B cell (primary cell): ENCODE measurements around the gene NRG2. TPM values are rescaled to one million over a fixed set of nuclear protein-coding genes. Genes with fewer than 3 reads are reported as not detected.

ENCODE experiments used
- ATAC-seq: fragments of 200-7000 bp; cut with Tn5 transposase; one replicate; pipeline ENCODE4 v1.10.0; 2021; ENCODE audit warnings: low read depth, mild to moderate bottlenecking, moderate number of reproducible peaks, moderate library complexity
- CTCF ChIA-PET: fragments of 350-600 bp; sonication (Branson Sonifier 250); formaldehyde crosslinking; loops from one replicate; lab custom pipeline; 2021; ENCODE audit warnings: antibody characterized with exemption, inconsistent platforms; lab: Charles Lee
- POLR2A ChIA-PET: fragments of 350-600 bp; sonication (Branson Sonifier 250); formaldehyde crosslinking; loops from one replicate; lab custom pipeline; 2021; ENCODE audit warnings: antibody characterized with exemption; lab: Charles Lee
- DNase-seq: peaks from one replicate; pipeline ENCODE4 v3.0.0; 2013
- H2AFZ ChIP-seq: 2 replicates; pipeline ENCODE4 v1.6.1; 2012; ENCODE audit warnings: mild to moderate bottlenecking, low read depth, low read length; ENCODE audit not compliant: insufficient read depth, poor library complexity, severe bottlenecking
- H3K27ac ChIP-seq, 2 donors: 1 replicate in 1 of 2; 2 replicates in 1 of 2; pipeline ENCODE4 v1.5.1; 2012 to 2013; ENCODE audit warnings: low read length in 2 of 2, mild to moderate bottlenecking in 2 of 2, moderate library complexity in 1 of 2
- H3K27me3 ChIP-seq, 4 experiments: fragments of 200-600 bp in 1 of 4; sonication (generic) in 1 of 4; replicated peaks in 1 of 4; 1 replicate in 2 of 4; 2 replicates in 2 of 4; pipeline versions ENCODE4 v1.6.1 to v1.7.0; 2013 to 2016; ENCODE audit warnings: low read length in 3 of 4, mild to moderate bottlenecking in 2 of 4, mixed read lengths in 1 of 4, moderate library complexity in 1 of 4; ENCODE audit not compliant: insufficient read depth in 4 of 4, control insufficient read depth in 3 of 4; ENCODE audit errors: control extremely low read depth in 1 of 4
- H3K36me3 ChIP-seq, 2 experiments: replicated peaks in 1 of 2; 1 replicate in 1 of 2; 2 replicates in 1 of 2; pipeline versions ENCODE4 v1.6.1 to v1.7.1; 2013; ENCODE audit warnings: low read length in 1 of 2; ENCODE audit not compliant: insufficient read depth in 2 of 2, control insufficient read depth in 1 of 2; ENCODE audit errors: control extremely low read depth in 1 of 2, extremely low read depth in 1 of 2
- H3K4me1 ChIP-seq, 2 donors: fragments of 200-600 bp in 1 of 2; sonication (generic) in 1 of 2; 1 replicate in 1 of 2; 2 replicates in 1 of 2; pipeline versions ENCODE4 v1.5.1 to v1.6.1; 2013 to 2017; ENCODE audit warnings: low read length in 2 of 2; ENCODE audit not compliant: control insufficient read depth in 2 of 2, insufficient read depth in 2 of 2
- H3K4me2 ChIP-seq: replicated peaks from 2 replicates; pipeline ENCODE3; 2012; ENCODE audit warnings: mild to moderate bottlenecking, low read depth, low read length; ENCODE audit not compliant: poor library complexity, severe bottlenecking
- H3K4me3 ChIP-seq, 5 experiments: fragments of 200-600 bp in 1 of 5; sonication (generic) in 1 of 5; 1 replicate in 3 of 5; 2 replicates in 2 of 5; pipeline versions ENCODE4 v1.5.1 to v1.7.0; 2011 to 2016; ENCODE audit warnings: low read length in 4 of 5, mild to moderate bottlenecking in 4 of 5, low read depth in 2 of 5, control low read depth in 1 of 5, moderate library complexity in 1 of 5; ENCODE audit not compliant: insufficient read depth in 1 of 5; ENCODE audit errors: control extremely low read depth in 1 of 5, extremely low read depth in 1 of 5
- H3K79me2 ChIP-seq: fragments of 200-600 bp; sonication (generic); one replicate; pipeline ENCODE4 v1.6.0; 2016; ENCODE audit warnings: low read length; ENCODE audit not compliant: control insufficient read depth, insufficient read depth
- H3K9ac ChIP-seq: fragments of 200-600 bp; sonication (generic); 2 replicates; pipeline ENCODE4 v1.6.1; 2017; ENCODE audit warnings: mild to moderate bottlenecking, low read length, moderate library complexity
- H3K9me3 ChIP-seq, 3 donors: one replicate each; pipeline versions ENCODE4 v1.6.1 to v1.7.1; 2013; ENCODE audit warnings: low read length in 2 of 3; ENCODE audit not compliant: control insufficient read depth in 2 of 3, insufficient read depth in 1 of 3; ENCODE audit errors: control extremely low read depth in 1 of 3
- H4K20me1 ChIP-seq: 2 replicates; pipeline ENCODE4 v1.6.0; 2012; ENCODE audit warnings: mild to moderate bottlenecking, low read length; ENCODE audit not compliant: insufficient read depth, control insufficient read depth, poor library complexity, severe bottlenecking
- H3K27ac Mint-ChIP-seq: one replicate; pipeline ENCODE4 v1.8.0; 2021; ENCODE audit warnings: mixed read lengths
- H3K27me3 Mint-ChIP-seq: one replicate; pipeline ENCODE4 v1.8.0; 2021; ENCODE audit warnings: mixed read lengths
- H3K4me1 Mint-ChIP-seq: one replicate; pipeline ENCODE4 v1.8.0; 2021; ENCODE audit warnings: mixed read lengths
- H3K4me3 Mint-ChIP-seq: one replicate; pipeline ENCODE4 v1.8.0; 2021; ENCODE audit warnings: mixed read lengths
- H3K9me3 Mint-ChIP-seq: one replicate; pipeline ENCODE4 v1.8.0; 2022; ENCODE audit warnings: mixed read lengths; ENCODE audit not compliant: insufficient read depth
- EZH2 ChIP-seq: IDR thresholded peaks from 2 replicates; pipeline ENCODE4 v1.6.1; 2012; ENCODE audit warnings: borderline replicate concordance, low read depth, mild to moderate bottlenecking, moderate library complexity, low read length; ENCODE audit not compliant: insufficient read depth, poor library complexity, severe bottlenecking
- WGBS: methylation state at CpG from one replicate; pipeline ENCODE4 v1.1.5; 2013; ENCODE audit warnings: missing lambda C conversion rate; ENCODE audit not compliant: insufficient coverage; 5-methylcytosine and 5-hydroxymethylcytosine counted together
- intact Hi-C: fragments of 100-400 bp; cut with micrococcal nuclease; formaldehyde crosslinking; loops from one replicate; pipeline ENCODE4 v1.10.0; 2022
- polyA plus RNA-seq: library from polyadenylated mRNA; depleted of rRNA; stranded (reverse); fragments of >200 nt; gene quantifications from 2 replicates; pipeline ENCODE4 v1.2.3, GENCODE V29; 2012
- total RNA-seq, 2 donors: library from RNA; stranded (reverse); fragments of 120-200 nt in 1 of 2; gene quantifications; 1 replicate in 1 of 2; 2 replicates in 1 of 2; pipeline versions ENCODE4 v1.2.3 to v1.2.4, GENCODE V29; 2013 to 2022
- TF ChIP-seq, protein P1 (sequence below): fragments of 200-600 bp; IDR thresholded peaks from one replicate; pipeline ENCODE4 v1.8.0; 2022; ENCODE audit warnings: antibody characterized with exemption, mild to moderate bottlenecking

Gene NRG2
- total and polyA plus RNA-seq, 2 donors (not counting 1 experiment from before 2014, with no cell fraction given) = 0.13 to 0.15 TPM

DNA sequence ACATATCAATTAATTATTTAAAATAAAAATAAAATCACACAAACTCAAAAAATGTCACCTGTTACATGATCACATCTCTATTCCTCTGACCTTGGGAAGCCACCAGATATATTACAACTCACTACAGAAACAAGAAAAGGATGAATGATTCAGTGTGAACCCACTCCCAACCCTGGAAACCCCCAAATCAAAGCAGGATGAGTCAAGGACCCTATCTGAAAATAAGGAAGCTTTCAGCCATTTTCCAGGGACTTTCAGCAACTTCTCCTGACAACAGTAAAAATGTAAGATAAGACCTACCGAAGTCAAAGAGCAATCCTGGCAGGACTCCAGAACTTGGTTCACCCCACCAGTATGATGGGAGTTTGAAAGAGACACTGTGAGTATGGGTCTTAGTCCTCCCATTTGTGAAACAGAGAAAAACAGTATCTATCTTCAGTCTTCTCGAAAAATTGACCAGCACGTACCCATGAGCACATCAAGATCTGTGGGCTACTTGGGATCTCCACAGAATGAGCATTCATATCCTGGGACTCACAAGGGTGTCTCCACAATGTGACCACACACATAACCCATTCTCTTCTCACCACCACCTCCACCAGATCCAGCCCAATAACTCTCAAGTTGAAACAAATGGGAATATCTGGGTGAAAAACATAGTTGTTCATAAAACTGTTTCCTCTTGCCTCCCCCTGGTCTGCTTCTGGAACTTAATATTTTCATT, 9.9 kb downstream of the NRG2 start:
- CTCF ChIA-PET = no interaction called here
- H3K27ac Mint-ChIP-seq = no peak overlapping the region

DNA sequence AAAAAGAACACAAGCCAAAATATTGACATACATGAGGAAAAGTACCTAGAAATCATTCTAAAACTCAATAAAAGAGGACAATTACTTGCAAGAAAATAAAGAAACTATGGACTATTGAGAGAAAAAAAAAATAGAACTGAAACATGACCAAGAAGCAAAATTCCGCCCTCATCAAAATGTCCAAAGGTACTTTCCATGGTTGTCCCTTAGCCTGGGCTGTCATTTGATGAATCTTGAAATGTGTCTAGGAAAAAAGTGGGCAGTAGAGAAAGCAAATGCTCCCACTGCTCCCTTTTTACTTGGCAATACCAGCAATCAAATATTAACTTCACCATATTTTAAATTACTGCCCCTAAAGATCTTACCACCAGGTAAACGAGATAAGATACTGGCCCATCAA, 10.8 kb downstream of the NRG2 start:
- CTCF ChIA-PET = no interaction called here
- Histone ChIP-seq H3K9me3 (no peaks in the 10 kb centered on the region), H3K79me2 (no peaks in the 10 kb centered on the region), H3K9ac (no peak overlapping the region), H3K36me3 (no peaks in the 10 kb centered on the region), H3K4me2 (no peak overlapping the region), H3K4me1 (no peaks in the 10 kb centered on the region), H3K4me3 (no peak overlapping the region), H2AFZ (no peak overlapping the region), H3K27me3 (peaks cover 0 to 29% (median 14%) of the 10 kb centered on the region in 4 experiments), H3K27ac (no peak overlapping the region), H4K20me1 (no peaks in the 10 kb centered on the region)
- H3K27me3 Mint-ChIP-seq = peaks cover 70% of the 10 kb centered on the region
- no peak overlapping the region for H3K4me3 Mint-ChIP-seq
- intact Hi-C loops = no loop called here
- no peaks in the 10 kb centered on the region for H3K4me1 Mint-ChIP-seq
- ATAC-seq (no peak), DNase-seq (no peak)
- no peaks in the 10 kb centered on the region for H3K9me3 Mint-ChIP-seq
- TF ChIP-seq, protein P1, sequence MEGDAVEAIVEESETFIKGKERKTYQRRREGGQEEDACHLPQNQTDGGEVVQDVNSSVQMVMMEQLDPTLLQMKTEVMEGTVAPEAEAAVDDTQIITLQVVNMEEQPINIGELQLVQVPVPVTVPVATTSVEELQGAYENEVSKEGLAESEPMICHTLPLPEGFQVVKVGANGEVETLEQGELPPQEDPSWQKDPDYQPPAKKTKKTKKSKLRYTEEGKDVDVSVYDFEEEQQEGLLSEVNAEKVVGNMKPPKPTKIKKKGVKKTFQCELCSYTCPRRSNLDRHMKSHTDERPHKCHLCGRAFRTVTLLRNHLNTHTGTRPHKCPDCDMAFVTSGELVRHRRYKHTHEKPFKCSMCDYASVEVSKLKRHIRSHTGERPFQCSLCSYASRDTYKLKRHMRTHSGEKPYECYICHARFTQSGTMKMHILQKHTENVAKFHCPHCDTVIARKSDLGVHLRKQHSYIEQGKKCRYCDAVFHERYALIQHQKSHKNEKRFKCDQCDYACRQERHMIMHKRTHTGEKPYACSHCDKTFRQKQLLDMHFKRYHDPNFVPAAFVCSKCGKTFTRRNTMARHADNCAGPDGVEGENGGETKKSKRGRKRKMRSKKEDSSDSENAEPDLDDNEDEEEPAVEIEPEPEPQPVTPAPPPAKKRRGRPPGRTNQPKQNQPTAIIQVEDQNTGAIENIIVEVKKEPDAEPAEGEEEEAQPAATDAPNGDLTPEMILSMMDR = no peak
- no peak for TF ChIP-seq EZH2
- H3K27ac Mint-ChIP-seq = no peak overlapping the region
- POLR2A ChIA-PET = no interaction called here
- WGBS = no CpG with 5 or more reads among the region's 2 CpGs

More for the DNA sequence above, 9.9 kb downstream of the NRG2 start:
- Histone ChIP-seq H3K27me3 (peaks cover 0 to 29% (median 14%) of the 10 kb centered on the region in 4 experiments), H3K9ac (no peak overlapping the region), H3K4me2 (no peak overlapping the region), H2AFZ (no peak overlapping the region), H3K27ac (no peak overlapping the region), H4K20me1 (no peaks in the 10 kb centered on the region), H3K9me3 (no peaks in the 10 kb centered on the region), H3K4me1 (peaks cover 0 to under 1% of the 10 kb centered on the region in 2 donors), H3K36me3 (no peaks in the 10 kb centered on the region), H3K4me3 (no peak overlapping the region), H3K79me2 (no peaks in the 10 kb centered on the region)
- TF ChIP-seq, protein P1 = no peak
- TF ChIP-seq EZH2 = no peak
- ATAC-seq (no peak), DNase-seq (no peak)
- 73% methylated on average over 2 of the region's 3 CpGs for WGBS
- Mint-ChIP-seq H3K4me3 (no peak overlapping the region), H3K9me3 (no peaks in the 10 kb centered on the region), H3K27me3 (peaks cover 68% of the 10 kb centered on the region), H3K4me1 (peaks cover 2% of the 10 kb centered on the region)
- intact Hi-C loops = no loop called here
- POLR2A ChIA-PET = no interaction called here
